GM21529 (cell line): ENCODE data around the gene STXBP5.
A peak's percentile ranks its signal among the peaks of the same experiment; 100 is the strongest.

ENCODE experiments used
- ATAC-seq: cut with Tn5 transposase; IDR thresholded peaks from one replicate; pipeline ENCODE4 v1.9.1; 2021; ENCODE audit not compliant: unreplicated experiment

Gene STXBP5

DNA sequence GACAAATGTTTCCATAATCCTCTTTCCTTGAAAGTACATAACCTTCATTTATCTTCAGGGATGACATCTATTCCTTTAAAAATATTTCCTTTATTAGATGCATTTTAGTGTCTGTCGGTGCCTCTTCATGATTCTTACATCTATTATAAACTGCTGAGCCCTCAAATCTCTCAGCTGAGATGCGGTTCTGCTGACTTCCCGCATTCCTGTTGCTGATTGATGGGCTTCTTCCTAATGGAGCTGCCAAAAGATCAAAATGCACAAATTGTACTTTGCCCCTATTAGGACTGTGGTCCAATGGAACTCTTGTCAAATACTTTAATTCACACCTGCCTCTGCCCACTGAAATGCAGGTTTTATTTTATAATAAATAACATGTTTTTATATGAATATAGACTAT is 225.6 kb downstream of the STXBP5 start:
- ATAC-seq = no peak

DNA sequence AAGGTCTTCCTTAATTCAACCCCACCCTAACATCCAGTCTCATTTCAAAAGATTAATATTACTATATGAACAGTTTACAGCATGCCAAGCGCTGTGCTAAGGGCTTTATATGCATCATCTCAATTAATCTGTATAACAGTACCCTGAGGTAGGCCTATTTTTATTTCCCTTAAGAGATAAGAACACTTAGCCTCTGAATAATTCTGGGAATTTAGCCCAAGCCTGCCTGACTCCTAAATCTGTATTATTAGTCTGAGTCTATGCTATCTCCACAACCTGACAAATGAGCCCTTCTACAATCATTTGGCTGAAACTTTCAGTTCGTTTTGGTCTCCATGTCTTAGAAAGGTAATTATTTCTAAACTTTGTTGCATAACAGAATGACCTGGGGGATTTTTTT is 226.6 kb downstream of the STXBP5 start:
- no peak for ATAC-seq

DNA sequence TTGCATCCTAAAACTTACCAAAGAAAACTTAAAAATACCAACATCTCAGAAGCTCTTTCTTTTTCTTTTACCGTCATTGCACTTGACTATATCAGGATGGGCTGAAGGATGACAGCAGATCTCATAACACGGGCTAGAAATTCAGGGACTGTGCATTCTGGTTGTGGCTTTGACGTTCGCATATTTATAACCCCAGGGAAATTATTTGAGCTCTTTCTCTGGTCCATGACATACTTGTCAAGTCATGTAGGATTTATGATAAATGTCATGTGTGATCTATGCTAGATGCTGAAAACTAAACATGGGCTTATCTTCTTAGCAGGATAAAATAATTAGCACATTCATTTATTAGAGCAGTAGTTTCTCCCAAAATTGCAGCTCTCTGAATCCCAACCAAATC is 229.9 kb downstream of the STXBP5 start:
- ATAC-seq = no peak

DNA sequence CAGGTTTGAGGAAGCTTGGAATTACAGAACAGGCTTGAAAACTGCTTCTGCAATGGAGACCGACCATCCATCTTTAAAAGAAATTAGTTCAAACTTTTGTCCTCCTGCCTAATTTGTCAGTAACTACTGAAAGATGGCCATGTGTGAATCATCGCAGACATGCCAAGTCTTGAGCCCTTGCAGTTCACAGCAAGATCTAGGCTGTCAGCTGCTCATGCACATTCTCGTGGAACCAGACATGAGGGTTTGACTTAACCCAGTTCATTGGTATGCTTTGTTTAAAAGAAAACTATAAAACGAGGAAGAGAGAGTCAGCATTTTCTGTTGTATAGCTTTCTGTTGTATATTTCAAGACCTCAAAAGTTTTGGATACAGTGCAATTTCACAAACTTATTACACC is 230.3 kb downstream of the STXBP5 start:
- ATAC-seq = no peak

DNA sequence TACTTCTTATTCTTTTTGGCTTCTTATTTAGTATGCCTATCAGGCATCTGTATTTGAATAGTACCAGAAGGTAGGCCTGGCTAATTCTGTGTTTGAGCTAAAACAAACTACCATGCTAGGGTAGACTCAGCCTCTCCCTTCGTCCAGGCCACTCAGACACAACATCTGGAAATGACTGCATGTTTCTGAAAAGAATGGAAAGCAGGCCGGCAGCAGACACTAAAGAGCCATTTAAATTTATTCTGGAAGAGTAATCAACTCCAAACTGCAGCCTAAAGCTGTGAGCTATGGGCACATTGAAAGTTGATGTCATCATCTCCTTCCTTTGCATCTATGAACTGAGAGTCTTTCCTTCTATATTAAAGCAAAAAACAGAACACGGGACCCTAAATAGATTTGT is 233.4 kb downstream of the STXBP5 start:
- ATAC-seq = no peak

DNA sequence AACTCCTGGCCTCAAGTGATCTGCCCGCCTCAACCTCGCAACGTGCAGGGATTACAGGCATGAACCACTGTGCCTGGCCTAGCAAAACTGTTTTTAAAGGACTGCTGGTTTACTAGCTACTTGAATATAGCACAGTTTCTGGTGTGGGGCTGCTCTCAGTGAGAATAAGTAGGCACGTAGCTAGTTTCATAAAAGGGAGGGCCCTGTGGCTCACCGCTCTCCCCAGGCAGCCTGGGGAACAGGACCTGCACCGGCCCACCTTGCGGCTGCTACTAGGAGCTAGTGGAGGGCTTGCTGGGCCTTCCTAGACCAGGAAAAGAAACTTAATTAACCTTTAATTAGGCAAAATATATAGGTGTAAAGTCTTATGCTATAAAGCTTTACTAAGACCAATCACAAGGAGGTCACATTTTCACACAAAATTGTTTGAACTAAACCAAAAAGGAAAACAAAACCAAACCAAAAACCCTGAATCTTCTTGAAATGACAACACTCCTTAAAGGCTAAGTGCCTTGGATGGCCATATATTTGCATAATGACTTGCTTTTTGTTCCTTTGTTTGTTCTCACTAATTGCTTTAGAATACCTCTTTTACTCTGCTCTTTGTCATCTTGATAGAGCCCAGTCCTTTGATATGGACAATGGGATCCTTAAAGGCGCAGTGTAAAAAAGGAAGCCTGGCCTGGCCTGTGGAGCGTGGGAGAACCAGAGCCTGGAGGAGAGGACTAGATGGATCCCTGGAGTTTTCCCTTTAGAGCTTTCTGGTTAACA is 234.7 kb downstream of the STXBP5 start:
- ATAC-seq = peak; percentile 65
